Hair follicular keratinocyte (primary cell): ENCODE data around the gene ZNF227. TPM values are rescaled to one million over a fixed set of nuclear protein-coding genes. Genes with fewer than 3 reads are reported as not detected.

ENCODE experiments used
- total RNA-seq: library from RNA; depleted of rRNA; stranded (reverse); fragments of >200 nt; gene quantifications from 2 replicates; pipeline ENCODE4 v1.2.3, GENCODE V29; 2015

Gene ZNF227
- total RNA-seq, result 6.8 TPM in 2 replicates

GRCh38 chr19:44212250-44212865, at the start of gene ZNF227:
Gene ZNF227, plus strand, starts transcription at chr19:44212532. Its CDS starts 5,261 bp downstream, at chr19:44217793.

GRCh38 chr19:44164673-44165512, 47.4 kb upstream of the ZNF227 start, which contains the start of gene ZNF226:
Gene ZNF226, plus strand, starts transcription at chr19:44165100. Its CDS starts 4,981 bp downstream, at chr19:44170081.

Other genes with a start within 250 kb of the ZNF227 start
- 3.8 and 4.1 TPM in 2 replicates for gene ZNF155, start 228.3 kb upstream of the ZNF227 start, total RNA-seq
- gene ZNF230, start 209.6 kb upstream of the ZNF227 start, total RNA-seq, result 0.86 and 2.2 TPM in 2 replicates
- 2.5 and 4.4 TPM in 2 replicates for gene ZNF222, start 187.2 kb upstream of the ZNF227 start, total RNA-seq
- gene ZNF223, start 160.5 kb upstream of the ZNF227 start, total RNA-seq, result 2.2 and 4.3 TPM in 2 replicates
- 0.80 and 0.86 TPM in 2 replicates for gene ZNF284, start 140.4 kb upstream of the ZNF227 start, total RNA-seq
- gene ZNF224, start 118.2 kb upstream of the ZNF227 start, total RNA-seq, result 9.2 and 11.9 TPM in 2 replicates
- 1.2 and 1.7 TPM in 2 replicates for gene ZNF225, start 99.1 kb upstream of the ZNF227 start, total RNA-seq
- 2.0 and 2.6 TPM in 2 replicates for gene ZNF234, start 71.0 kb upstream of the ZNF227 start, total RNA-seq
- gene ZNF226, start 47.4 kb upstream of the ZNF227 start, total RNA-seq, result 5.2 and 15.1 TPM in 2 replicates
- 0.04 TPM in 1 of 2 replicates, not detected in the other for gene ZNF233, start 47.4 kb downstream of the ZNF227 start, total RNA-seq
- 1.6 and 2.5 TPM in 2 replicates for gene ZNF235, start 92.5 kb downstream of the ZNF227 start, total RNA-seq
- gene ZNF112, start 144.1 kb downstream of the ZNF227 start, total RNA-seq, result 1.1 and 1.6 TPM in 2 replicates
- gene ZNF285, start 189.1 kb downstream of the ZNF227 start, total RNA-seq, result 1.2 and 9.5 TPM in 2 replicates
- gene ZNF229, start 235.9 kb downstream of the ZNF227 start, total RNA-seq, result 6.0 and 9.3 TPM in 2 replicates